Measurements from ENCODE around the gene L3MBTL4. TPM values are rescaled to one million over a fixed set of nuclear protein-coding genes. Genes with fewer than 3 reads are reported as not detected.

The L3MBTL4 gene
- polyA plus RNA-seq, 1 of the 3 experiments (the other 2 are of a cell fraction), result 0.02 TPM

DNA sequence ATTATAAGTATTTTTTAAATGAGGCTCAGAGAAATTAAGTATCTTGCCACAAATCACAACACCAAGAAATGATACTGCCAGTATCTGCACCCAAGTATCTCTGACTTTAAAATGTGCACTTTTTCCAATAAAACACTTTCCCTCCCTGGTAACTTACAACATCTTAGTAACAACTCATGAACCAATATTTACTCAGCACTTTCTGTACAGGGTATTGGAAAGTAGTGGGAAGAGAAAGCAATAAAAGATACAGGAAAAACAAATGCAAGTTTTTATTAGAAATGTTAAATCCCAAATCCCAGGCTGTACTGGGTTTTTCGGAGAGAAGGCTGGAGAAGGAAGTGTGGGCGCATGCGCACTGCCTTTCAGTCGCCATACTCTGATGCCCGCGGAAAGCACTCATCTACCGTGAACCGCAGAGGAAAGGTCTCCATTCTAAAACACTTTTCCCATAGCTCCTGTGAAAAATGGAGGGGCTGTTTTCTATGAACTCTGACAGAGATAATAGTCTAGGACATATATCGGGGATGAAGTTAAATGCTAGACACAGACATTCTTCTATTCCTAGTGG, 52.1 kb downstream of the L3MBTL4 start:
- Histone ChIP-seq H3K36me3 (replicated peaks in 1 of 2; ENCODE audit: control insufficient read depth in 1 of 2, insufficient read depth in 2 of 2, low read length in 1 of 2) (no peaks in the 10 kb centered on the region), H3K27ac (ENCODE audit: low read depth in 2 of 2, low read length in 1 of 2) (no peak overlapping the region), H3K9ac (no peak overlapping the region), H3K4me2 (no peak overlapping the region), H3K4me3 (ENCODE audit: low read depth in 2 of 2, low read length in 1 of 2) (no peak overlapping the region), H3K9me3 (no peaks in the 10 kb centered on the region), H3K4me1 (ENCODE audit: control insufficient read depth in 1 of 2, insufficient read depth in 2 of 2, low read depth in 1 of 2, low read length in 1 of 2) (peaks cover 0 to 7% of the 10 kb centered on the region in 2 experiments; a peak in 2 of 4 replicates), H4K20me1 (ENCODE audit: insufficient read depth) (no peaks in the 10 kb centered on the region), H2AFZ (ENCODE audit: low read depth) (no peak overlapping the region), H3K79me2 (ENCODE audit: insufficient read depth) (no peaks in the 10 kb centered on the region), H3F3A (replicated peaks; ENCODE audit: insufficient read depth) (no peaks in the 10 kb centered on the region), H3K9me2 (no peaks in the 10 kb centered on the region), H3K27me3 (ENCODE audit: insufficient read depth) (no peaks in the 10 kb centered on the region)
- ChIA-PET POLR2A (no interaction called here), CTCF (no interaction called here)
- no peak for DNase-seq
- TF ChIP-seq SIN3A (IDR thresholded peaks at IDR 0.05; ENCODE audit: borderline replicate concordance, low read depth, low read length) (no peak), GATA2 (CRISPR knock-in tag; IDR thresholded peaks at IDR 0.05) (no peak), SMC3 (IDR thresholded peaks at IDR 0.05; ENCODE audit: low read depth, low read length) (no peak), JUND (IDR thresholded peaks at IDR 0.05) (no peak), NFIC (IDR thresholded peaks at IDR 0.05; ENCODE audit: borderline replicate concordance) (no peak), RFX5 (IDR thresholded peaks at IDR 0.05; ENCODE audit: low read length) (no peak), YY1 (IDR thresholded peaks at IDR 0.05; ENCODE audit: low read depth) (no peak), TEAD4 (IDR thresholded peaks at IDR 0.05; ENCODE audit: borderline replicate concordance, insufficient read depth) (no peak), RAD21 (IDR thresholded peaks at IDR 0.05; ENCODE audit: low read length) (no peak), ELF1 (IDR thresholded peaks at IDR 0.05) (no peak), RCOR1 (IDR thresholded peaks at IDR 0.05; ENCODE audit: low read length) (no peak), CHD2 (IDR thresholded peaks at IDR 0.05; ENCODE audit: low read length, partially characterized antibody) (no peak), FOSL2 (IDR thresholded peaks at IDR 0.05; ENCODE audit: borderline replicate concordance, low read depth) (no peak), FOXM1 (IDR thresholded peaks at IDR 0.05; ENCODE audit: low read depth) (no peak), EZH2phosphoT487 (IDR thresholded peaks at IDR 0.05; ENCODE audit: borderline replicate concordance, low read depth) (no peak), FOXJ3 (CRISPR knock-in tag; IDR thresholded peaks at IDR 0.05) (no peak)
- TF ChIP-seq, protein P1, sequence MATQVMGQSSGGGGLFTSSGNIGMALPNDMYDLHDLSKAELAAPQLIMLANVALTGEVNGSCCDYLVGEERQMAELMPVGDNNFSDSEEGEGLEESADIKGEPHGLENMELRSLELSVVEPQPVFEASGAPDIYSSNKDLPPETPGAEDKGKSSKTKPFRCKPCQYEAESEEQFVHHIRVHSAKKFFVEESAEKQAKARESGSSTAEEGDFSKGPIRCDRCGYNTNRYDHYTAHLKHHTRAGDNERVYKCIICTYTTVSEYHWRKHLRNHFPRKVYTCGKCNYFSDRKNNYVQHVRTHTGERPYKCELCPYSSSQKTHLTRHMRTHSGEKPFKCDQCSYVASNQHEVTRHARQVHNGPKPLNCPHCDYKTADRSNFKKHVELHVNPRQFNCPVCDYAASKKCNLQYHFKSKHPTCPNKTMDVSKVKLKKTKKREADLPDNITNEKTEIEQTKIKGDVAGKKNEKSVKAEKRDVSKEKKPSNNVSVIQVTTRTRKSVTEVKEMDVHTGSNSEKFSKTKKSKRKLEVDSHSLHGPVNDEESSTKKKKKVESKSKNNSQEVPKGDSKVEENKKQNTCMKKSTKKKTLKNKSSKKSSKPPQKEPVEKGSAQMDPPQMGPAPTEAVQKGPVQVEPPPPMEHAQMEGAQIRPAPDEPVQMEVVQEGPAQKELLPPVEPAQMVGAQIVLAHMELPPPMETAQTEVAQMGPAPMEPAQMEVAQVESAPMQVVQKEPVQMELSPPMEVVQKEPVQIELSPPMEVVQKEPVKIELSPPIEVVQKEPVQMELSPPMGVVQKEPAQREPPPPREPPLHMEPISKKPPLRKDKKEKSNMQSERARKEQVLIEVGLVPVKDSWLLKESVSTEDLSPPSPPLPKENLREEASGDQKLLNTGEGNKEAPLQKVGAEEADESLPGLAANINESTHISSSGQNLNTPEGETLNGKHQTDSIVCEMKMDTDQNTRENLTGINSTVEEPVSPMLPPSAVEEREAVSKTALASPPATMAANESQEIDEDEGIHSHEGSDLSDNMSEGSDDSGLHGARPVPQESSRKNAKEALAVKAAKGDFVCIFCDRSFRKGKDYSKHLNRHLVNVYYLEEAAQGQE (IDR thresholded peaks at IDR 0.05; ENCODE audit: low read depth, low read length), result no peak
- TF ChIP-seq, protein P2, sequence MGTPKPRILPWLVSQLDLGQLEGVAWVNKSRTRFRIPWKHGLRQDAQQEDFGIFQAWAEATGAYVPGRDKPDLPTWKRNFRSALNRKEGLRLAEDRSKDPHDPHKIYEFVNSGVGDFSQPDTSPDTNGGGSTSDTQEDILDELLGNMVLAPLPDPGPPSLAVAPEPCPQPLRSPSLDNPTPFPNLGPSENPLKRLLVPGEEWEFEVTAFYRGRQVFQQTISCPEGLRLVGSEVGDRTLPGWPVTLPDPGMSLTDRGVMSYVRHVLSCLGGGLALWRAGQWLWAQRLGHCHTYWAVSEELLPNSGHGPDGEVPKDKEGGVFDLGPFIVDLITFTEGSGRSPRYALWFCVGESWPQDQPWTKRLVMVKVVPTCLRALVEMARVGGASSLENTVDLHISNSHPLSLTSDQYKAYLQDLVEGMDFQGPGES (IDR thresholded peaks at IDR 0.05; ENCODE audit: low read depth, low read length), result no peak
- TF ChIP-seq, protein P3, sequence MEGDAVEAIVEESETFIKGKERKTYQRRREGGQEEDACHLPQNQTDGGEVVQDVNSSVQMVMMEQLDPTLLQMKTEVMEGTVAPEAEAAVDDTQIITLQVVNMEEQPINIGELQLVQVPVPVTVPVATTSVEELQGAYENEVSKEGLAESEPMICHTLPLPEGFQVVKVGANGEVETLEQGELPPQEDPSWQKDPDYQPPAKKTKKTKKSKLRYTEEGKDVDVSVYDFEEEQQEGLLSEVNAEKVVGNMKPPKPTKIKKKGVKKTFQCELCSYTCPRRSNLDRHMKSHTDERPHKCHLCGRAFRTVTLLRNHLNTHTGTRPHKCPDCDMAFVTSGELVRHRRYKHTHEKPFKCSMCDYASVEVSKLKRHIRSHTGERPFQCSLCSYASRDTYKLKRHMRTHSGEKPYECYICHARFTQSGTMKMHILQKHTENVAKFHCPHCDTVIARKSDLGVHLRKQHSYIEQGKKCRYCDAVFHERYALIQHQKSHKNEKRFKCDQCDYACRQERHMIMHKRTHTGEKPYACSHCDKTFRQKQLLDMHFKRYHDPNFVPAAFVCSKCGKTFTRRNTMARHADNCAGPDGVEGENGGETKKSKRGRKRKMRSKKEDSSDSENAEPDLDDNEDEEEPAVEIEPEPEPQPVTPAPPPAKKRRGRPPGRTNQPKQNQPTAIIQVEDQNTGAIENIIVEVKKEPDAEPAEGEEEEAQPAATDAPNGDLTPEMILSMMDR (IDR thresholded peaks at IDR 0.05), result no peak
- TF ChIP-seq, protein P4, sequence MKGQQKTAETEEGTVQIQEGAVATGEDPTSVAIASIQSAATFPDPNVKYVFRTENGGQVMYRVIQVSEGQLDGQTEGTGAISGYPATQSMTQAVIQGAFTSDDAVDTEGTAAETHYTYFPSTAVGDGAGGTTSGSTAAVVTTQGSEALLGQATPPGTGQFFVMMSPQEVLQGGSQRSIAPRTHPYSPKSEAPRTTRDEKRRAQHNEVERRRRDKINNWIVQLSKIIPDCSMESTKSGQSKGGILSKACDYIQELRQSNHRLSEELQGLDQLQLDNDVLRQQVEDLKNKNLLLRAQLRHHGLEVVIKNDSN (IDR thresholded peaks at IDR 0.05; ENCODE audit: borderline replicate concordance, low read depth), result no peak
- WGBS (ENCODE audit: low lambda C conversion rate), result 85% methylated on average over 9 of the region's 9 CpGs

Data from SK-N-SH (cell line).